ENCODE data around the gene RNU1-3.
A peak's percentile ranks its signal among the peaks of the same experiment; 100 is the strongest.
"Not testable (repeated sequence)": the region's sequence is repeated elsewhere in the genome, so short reads cannot be mapped to it uniquely, and the experiment has no call there.

RNU1-3 gene

DNA sequence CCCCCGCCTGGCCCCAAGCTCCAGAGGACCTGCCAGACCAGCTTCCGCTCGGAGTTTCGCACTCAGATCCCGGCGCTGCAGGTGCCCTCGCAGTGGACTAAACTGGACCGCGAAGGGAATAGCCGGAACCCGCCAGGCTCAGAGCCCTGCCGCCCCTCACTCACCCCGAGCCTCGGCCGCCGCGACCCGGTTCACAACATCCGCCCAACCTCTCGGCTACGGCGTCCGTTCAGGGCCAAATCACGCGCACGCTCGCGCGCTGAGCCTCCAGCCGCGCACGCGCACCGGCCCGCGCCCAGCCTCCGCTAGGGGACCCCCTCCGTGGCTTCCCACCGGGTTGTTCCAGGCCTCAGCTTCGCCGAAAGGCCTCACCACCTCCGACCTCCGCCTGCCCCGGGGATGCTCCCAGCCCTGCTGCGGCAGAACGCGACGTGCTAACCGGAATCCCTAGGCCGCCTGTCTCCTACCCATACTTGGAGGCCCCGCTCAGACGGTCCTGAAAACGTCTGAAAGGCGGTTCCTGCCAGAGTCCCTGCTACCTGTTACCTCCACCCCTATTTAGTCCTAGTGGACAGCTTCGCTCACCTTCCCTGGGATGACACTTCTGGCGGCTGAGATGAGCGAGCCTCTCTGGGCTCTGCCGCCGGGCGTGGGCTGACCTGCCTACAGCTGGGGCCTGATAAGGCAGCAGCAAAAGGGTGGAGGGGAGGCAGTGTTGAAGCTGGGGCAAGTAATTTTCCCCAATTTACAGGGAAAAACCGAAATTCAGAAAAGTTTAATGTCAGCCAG is 22.1 kb downstream of the RNU1-3 start:
- TF ChIP-seq, protein P1, sequence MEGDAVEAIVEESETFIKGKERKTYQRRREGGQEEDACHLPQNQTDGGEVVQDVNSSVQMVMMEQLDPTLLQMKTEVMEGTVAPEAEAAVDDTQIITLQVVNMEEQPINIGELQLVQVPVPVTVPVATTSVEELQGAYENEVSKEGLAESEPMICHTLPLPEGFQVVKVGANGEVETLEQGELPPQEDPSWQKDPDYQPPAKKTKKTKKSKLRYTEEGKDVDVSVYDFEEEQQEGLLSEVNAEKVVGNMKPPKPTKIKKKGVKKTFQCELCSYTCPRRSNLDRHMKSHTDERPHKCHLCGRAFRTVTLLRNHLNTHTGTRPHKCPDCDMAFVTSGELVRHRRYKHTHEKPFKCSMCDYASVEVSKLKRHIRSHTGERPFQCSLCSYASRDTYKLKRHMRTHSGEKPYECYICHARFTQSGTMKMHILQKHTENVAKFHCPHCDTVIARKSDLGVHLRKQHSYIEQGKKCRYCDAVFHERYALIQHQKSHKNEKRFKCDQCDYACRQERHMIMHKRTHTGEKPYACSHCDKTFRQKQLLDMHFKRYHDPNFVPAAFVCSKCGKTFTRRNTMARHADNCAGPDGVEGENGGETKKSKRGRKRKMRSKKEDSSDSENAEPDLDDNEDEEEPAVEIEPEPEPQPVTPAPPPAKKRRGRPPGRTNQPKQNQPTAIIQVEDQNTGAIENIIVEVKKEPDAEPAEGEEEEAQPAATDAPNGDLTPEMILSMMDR (conservative IDR thresholded peaks at IDR 0.05; ENCODE audit: low read depth, low read length): peak; percentile 38
- peak overlapping the region; percentile 45 for H3K27ac ChIP-seq
- peak overlapping the region; percentile 98 for H3K4me3 ChIP-seq (IDR thresholded peaks at IDR 0.05; ENCODE audit: insufficient read depth, low read depth, low read length)
- not testable (repeated sequence) for H3K27me3 ChIP-seq (ENCODE audit: insufficient read depth, low read depth); H4K20me1 ChIP-seq (ENCODE audit: insufficient read depth); H3K36me3 ChIP-seq (ENCODE audit: insufficient read depth)
- peaks cover 28% of the 10 kb centered on the region; the same call in 1 of the 2 replicates for H3K79me2 ChIP-seq (ENCODE audit: insufficient read depth, low read depth)
- H2AFZ ChIP-seq (ENCODE audit: low read depth): peak overlapping the region; percentile 96
- peak overlapping the region; percentile 100 for H3K4me2 ChIP-seq
- H3K9ac ChIP-seq: peak overlapping the region; percentile 61
- H3K4me1 ChIP-seq (ENCODE audit: low read depth, poor library complexity, severe bottlenecking): peaks cover 16% of the 10 kb centered on the region

GRCh38 chr1:16644193-16644481 is 22.6 kb downstream of the RNU1-3 start:
- H3K27ac ChIP-seq: peak overlapping the region; percentile 45; the same call in 1 of the 2 replicates
- no peaks in the 10 kb centered on the region for H3K36me3 ChIP-seq (ENCODE audit: insufficient read depth)
- TF ChIP-seq, protein P1 (conservative IDR thresholded peaks at IDR 0.05; ENCODE audit: low read depth, low read length): no peak
- H3K4me3 ChIP-seq (IDR thresholded peaks at IDR 0.05; ENCODE audit: insufficient read depth, low read depth, low read length): peak overlapping the region; percentile 98
- H2AFZ ChIP-seq (ENCODE audit: low read depth): peak overlapping the region; percentile 96
- peaks cover 28% of the 10 kb centered on the region; the same call in 1 of the 2 replicates for H3K79me2 ChIP-seq (ENCODE audit: insufficient read depth, low read depth)
- peaks cover 16% of the 10 kb centered on the region for H3K4me1 ChIP-seq (ENCODE audit: low read depth, poor library complexity, severe bottlenecking)
- no peaks in the 10 kb centered on the region for H3K27me3 ChIP-seq (ENCODE audit: insufficient read depth, low read depth)
- H4K20me1 ChIP-seq (ENCODE audit: insufficient read depth): no peaks in the 10 kb centered on the region
- peak overlapping the region; percentile 61 for H3K9ac ChIP-seq
- H3K4me2 ChIP-seq: peak overlapping the region; percentile 100

DNA sequence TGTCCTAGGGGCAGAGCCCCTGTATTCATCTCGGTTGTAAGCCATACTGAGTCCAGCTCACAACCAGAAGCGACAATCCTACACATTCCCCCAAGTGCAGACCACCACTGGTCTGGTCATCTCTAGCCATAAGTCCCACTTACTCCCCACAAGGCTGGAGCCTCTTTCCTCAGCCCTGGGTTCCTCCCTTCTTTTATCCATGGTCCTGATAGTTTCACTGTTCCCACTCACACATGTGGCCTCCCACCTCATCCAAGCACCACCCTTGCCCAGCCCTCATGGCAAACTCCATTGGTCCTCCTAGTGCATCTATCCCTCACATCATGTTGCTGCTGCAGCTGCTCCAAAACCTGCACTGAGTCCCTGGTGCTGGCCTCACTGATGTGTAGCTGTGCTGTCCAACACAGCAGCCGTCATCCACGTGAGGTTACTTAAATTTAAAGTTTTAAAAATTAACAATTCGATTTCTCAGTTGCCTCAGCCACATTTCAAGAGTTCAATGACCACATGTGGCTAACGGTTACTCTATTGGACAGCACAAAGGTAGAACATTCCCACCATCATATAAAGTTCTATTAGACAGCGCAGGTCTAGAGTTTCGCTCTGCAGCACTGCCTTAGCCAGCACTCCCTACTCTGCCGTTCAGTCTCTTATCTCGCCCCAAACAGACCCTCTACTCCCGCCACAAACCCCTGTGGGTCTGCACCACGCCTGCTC is 23.1 kb downstream of the RNU1-3 start:
- H3K4me3 ChIP-seq (IDR thresholded peaks at IDR 0.05; ENCODE audit: insufficient read depth, low read depth, low read length): peak overlapping the region; percentile 98
- not testable (repeated sequence) for H3K36me3 ChIP-seq (ENCODE audit: insufficient read depth); H4K20me1 ChIP-seq (ENCODE audit: insufficient read depth); H3K27me3 ChIP-seq (ENCODE audit: insufficient read depth, low read depth)
- H3K27ac ChIP-seq: peak overlapping the region; percentile 45; the same call in 1 of the 2 replicates
- H3K79me2 ChIP-seq (ENCODE audit: insufficient read depth, low read depth): peaks cover 28% of the 10 kb centered on the region; the same call in 1 of the 2 replicates
- H3K4me2 ChIP-seq: peak overlapping the region; percentile 100
- H2AFZ ChIP-seq (ENCODE audit: low read depth): peak overlapping the region; percentile 96
- H3K4me1 ChIP-seq (ENCODE audit: low read depth, poor library complexity, severe bottlenecking): peaks cover 16% of the 10 kb centered on the region
- H3K9ac ChIP-seq: peak overlapping the region; percentile 61

- not testable (repeated sequence) for H4K20me1 ChIP-seq (ENCODE audit: insufficient read depth); H3K4me3 ChIP-seq (IDR thresholded peaks at IDR 0.05; ENCODE audit: insufficient read depth, low read depth, low read length); H2AFZ ChIP-seq (ENCODE audit: low read depth); H3K27me3 ChIP-seq (ENCODE audit: insufficient read depth, low read depth); H3K36me3 ChIP-seq (ENCODE audit: insufficient read depth); H3K9ac ChIP-seq; H3K27ac ChIP-seq
- H3K4me2 ChIP-seq: peak overlapping the region; percentile 100; the same call in 1 of the 2 replicates
- H3K4me1 ChIP-seq (ENCODE audit: low read depth, poor library complexity, severe bottlenecking): peaks cover 16% of the 10 kb centered on the region
- H3K79me2 ChIP-seq (ENCODE audit: insufficient read depth, low read depth): peaks cover 28% of the 10 kb centered on the region; the same call in 1 of the 2 replicates
Measured at GRCh38 chr1:16643001-16643411, 23.7 kb downstream of the RNU1-3 start.

DNA sequence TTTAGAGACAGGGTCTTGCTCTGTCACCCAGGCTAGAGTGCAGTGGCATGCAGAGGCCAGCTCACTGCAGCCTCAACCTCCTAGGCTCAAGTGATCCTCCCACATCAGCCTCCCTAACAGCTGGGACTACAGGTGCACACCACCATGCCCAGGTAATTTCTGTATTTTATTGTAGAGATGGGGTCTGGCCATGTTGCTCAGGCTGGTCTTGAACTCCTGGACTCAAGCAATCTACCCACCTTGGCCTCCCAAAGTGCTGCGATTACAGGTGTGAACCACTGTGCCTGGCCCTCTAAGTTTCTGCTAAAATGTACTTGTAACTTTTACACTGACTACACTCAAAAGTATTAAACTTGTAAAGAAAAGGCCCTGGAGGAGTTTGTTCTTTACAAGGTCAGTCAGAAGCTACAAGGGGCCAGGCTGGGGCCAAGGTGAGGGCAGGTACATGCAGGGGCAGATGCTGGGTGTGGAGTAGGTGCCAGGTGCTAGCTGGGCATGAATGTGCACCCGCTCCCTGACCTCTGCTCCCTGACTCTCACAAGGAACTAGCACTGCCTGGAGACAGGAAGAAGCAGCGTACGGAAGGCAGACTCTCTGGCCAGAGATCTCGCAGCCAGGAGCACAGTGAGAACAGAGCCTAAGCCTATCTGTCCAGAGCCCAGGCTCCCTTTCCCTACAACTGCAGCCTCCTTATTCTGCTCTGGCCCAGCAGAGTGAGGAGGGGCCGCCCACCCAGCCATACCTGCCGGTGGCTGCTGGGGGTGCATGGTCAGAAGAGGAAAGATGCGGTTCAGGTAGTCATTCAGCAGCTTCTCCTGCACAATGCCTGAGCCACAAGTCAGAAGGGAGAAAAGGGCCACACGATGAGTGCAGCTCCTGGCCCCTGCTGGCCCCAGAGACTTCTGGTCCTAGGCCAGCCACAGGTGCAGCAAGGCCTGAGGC is 24.5 kb downstream of the RNU1-3 start:
- not testable (repeated sequence) for H2AFZ ChIP-seq (ENCODE audit: low read depth); H3K27ac ChIP-seq; H3K9ac ChIP-seq; H3K4me3 ChIP-seq (IDR thresholded peaks at IDR 0.05; ENCODE audit: insufficient read depth, low read depth, low read length); H4K20me1 ChIP-seq (ENCODE audit: insufficient read depth); H3K36me3 ChIP-seq (ENCODE audit: insufficient read depth); H3K27me3 ChIP-seq (ENCODE audit: insufficient read depth, low read depth)
- Histone ChIP-seq H3K4me1 (ENCODE audit: low read depth, poor library complexity, severe bottlenecking) (peaks cover 16% of the 10 kb centered on the region), H3K4me2 (peak overlapping the region; percentile 100; the same call in 1 of the 2 replicates), H3K79me2 (ENCODE audit: insufficient read depth, low read depth) (peaks cover 28% of the 10 kb centered on the region; the same call in 1 of the 2 replicates)

- not testable (repeated sequence) for H3K9ac ChIP-seq; H3K27ac ChIP-seq; H3K27me3 ChIP-seq (ENCODE audit: insufficient read depth, low read depth); H3K4me2 ChIP-seq; H2AFZ ChIP-seq (ENCODE audit: low read depth); H3K36me3 ChIP-seq (ENCODE audit: insufficient read depth); H3K4me3 ChIP-seq (IDR thresholded peaks at IDR 0.05; ENCODE audit: insufficient read depth, low read depth, low read length); H4K20me1 ChIP-seq (ENCODE audit: insufficient read depth)
- peaks cover 28% of the 10 kb centered on the region; the same call in 1 of the 2 replicates for H3K79me2 ChIP-seq (ENCODE audit: insufficient read depth, low read depth)
- peaks cover 16% of the 10 kb centered on the region for H3K4me1 ChIP-seq (ENCODE audit: low read depth, poor library complexity, severe bottlenecking)
Measured at GRCh38 chr1:16641159-16641975, 25.4 kb downstream of the RNU1-3 start.
